ENCODE results near the gene OR4F6. TPM values are rescaled to one million over a fixed set of nuclear protein-coding genes. Genes with fewer than 3 reads are reported as not detected.

The OR4F6 gene
- total RNA-seq, 2 donors from 2014 or later: not detected

- intact Hi-C loops (cut with DNase I): no loop called here
- H3K9ac ChIP-seq (ENCODE audit: low read depth in 2 of 2, low read length in 2 of 2): no peak overlapping the region
- no peaks in the 10 kb centered on the region for H3K36me3 ChIP-seq
- no peak overlapping the region for H3K4me3 ChIP-seq
- no peak for DNase-seq
- TF ChIP-seq CTCF (IDR thresholded peaks at IDR 0.05): no peak
- no peaks in the 10 kb centered on the region for H3K4me1 ChIP-seq
- H3K27ac ChIP-seq: no peak overlapping the region
- H3K9me3 ChIP-seq: no peaks in the 10 kb centered on the region
- no peaks in the 10 kb centered on the region for H3K27me3 ChIP-seq
Measured at GRCh38 chr15:101828774-101829173, 25.5 kb downstream of the OR4F6 start.

GRCh38 chr15:101841656-101842055 lies 38.3 kb downstream of the OR4F6 start:
- Histone ChIP-seq H3K4me3 (no peak overlapping the region), H3K27ac (no peak overlapping the region), H3K9me3 (no peaks in the 10 kb centered on the region), H3K27me3 (no peaks in the 10 kb centered on the region), H3K4me1 (no peaks in the 10 kb centered on the region), H3K36me3 (no peaks in the 10 kb centered on the region), H3K9ac (ENCODE audit: low read depth in 2 of 2, low read length in 2 of 2) (no peak overlapping the region)
- no peak for DNase-seq
- TF ChIP-seq CTCF (IDR thresholded peaks at IDR 0.05): no peak
- intact Hi-C loops (cut with DNase I): no loop called here

GRCh38 chr15:101844916-101845315 lies 41.6 kb downstream of the OR4F6 start:
- no peak overlapping the region for H3K27ac ChIP-seq
- no peaks in the 10 kb centered on the region for H3K27me3 ChIP-seq
- no peak overlapping the region for H3K4me3 ChIP-seq
- intact Hi-C loops (cut with DNase I): no loop called here
- H3K4me1 ChIP-seq: no peaks in the 10 kb centered on the region
- no peak for DNase-seq
- no peak for TF ChIP-seq CTCF (IDR thresholded peaks at IDR 0.05)
- H3K9me3 ChIP-seq: no peaks in the 10 kb centered on the region
- H3K36me3 ChIP-seq: no peaks in the 10 kb centered on the region
- no peak overlapping the region for H3K9ac ChIP-seq (ENCODE audit: low read depth in 2 of 2, low read length in 2 of 2)

- no peak for TF ChIP-seq CTCF (IDR thresholded peaks at IDR 0.05)
- Histone ChIP-seq H3K27me3 (no peaks in the 10 kb centered on the region), H3K9ac (ENCODE audit: low read depth in 2 of 2, low read length in 2 of 2) (no peak overlapping the region), H3K27ac (no peak overlapping the region), H3K4me3 (no peak overlapping the region), H3K4me1 (no peaks in the 10 kb centered on the region), H3K36me3 (no peaks in the 10 kb centered on the region), H3K9me3 (no peaks in the 10 kb centered on the region)
- intact Hi-C loops (cut with DNase I): no loop called here
- no peak for DNase-seq
Measured at GRCh38 chr15:101852356-101852755, 49.0 kb downstream of the OR4F6 start.

Other genes with a start within 250 kb of the OR4F6 start
- gene TM2D3, start 151.1 kb upstream of the OR4F6 start, total RNA-seq: 10 to 100 TPM; 33.7 to 42.7 TPM
- gene TARS3, start 79.0 kb upstream of the OR4F6 start, total RNA-seq: 1 to 10 TPM; 8.7 to 8.8 TPM
- gene OR4F15, start 8.7 kb downstream of the OR4F6 start, total RNA-seq: not detected

All from colonic mucosa (tissue), 4 donors.